Vagina (tissue), 2 donors: Measurements from ENCODE around the gene FBRSL1.

Source experiments
- CTCF ChIP-seq, 3 experiments: fragments of 450-650 bp in 2 of 3; fragments of 200-600 bp in 1 of 3; sonication (generic) in 1 of 3; IDR thresholded peaks; one replicate each; pipeline ENCODE4 v1.5.1; 2017 to 2019; ENCODE audit warnings: antibody characterized with exemption in 3 of 3, mild to moderate bottlenecking in 2 of 3, moderate library complexity in 2 of 3
- POLR2A ChIP-seq, 2 donors: fragments of 450-650 bp; IDR thresholded peaks; one replicate each; pipeline ENCODE4 v1.6.1; 2017; ENCODE audit warnings: antibody characterized with exemption in 2 of 2, mild to moderate bottlenecking in 2 of 2, moderate library complexity in 2 of 2

GRCh38 chr12:132545955-132546354, 56.0 kb downstream of the FBRSL1 start:
- TF ChIP-seq CTCF (IDR thresholded peaks at IDR 0.05), result no peak
- no peak for TF ChIP-seq POLR2A (IDR thresholded peaks at IDR 0.05)
